ENCODE results near the gene CCDC141.

GRCh38 chr2:178833382-178833781 lies 216.6 kb downstream of the CCDC141 start:
- TF ChIP-seq CTCF (IDR thresholded peaks at IDR 0.05): no peak
- TF ChIP-seq POLR2A (IDR thresholded peaks at IDR 0.05): no peak

All from upper lobe of left lung (tissue), 4 donors.